Endothelial cell of umbilical vein (primary cell): Measurements from ENCODE around the gene ST8SIA6. TPM values are rescaled to one million over a fixed set of nuclear protein-coding genes. Genes with fewer than 3 reads are reported as not detected.

Source experiments
- BruUV-seq: library from RNA; stranded (reverse); fragments of 400-500 nt; replicated peaks from 2 replicates; lab custom pipeline; 2021; lab: Mats Ljungman, UMichigan
- CTCF ChIA-PET: fragments of 300-600, 350-600 bp; sonication (Branson Sonifier 250); formaldehyde crosslinking; loops from one replicate; lab custom pipeline; 2021; ENCODE audit warnings: antibody characterized with exemption, inconsistent platforms; lab: Charles Lee
- POLR2A ChIA-PET: fragments of 300-600, 350-600 bp; sonication (Branson Sonifier 250); formaldehyde crosslinking; loops from one replicate; lab custom pipeline; 2021; ENCODE audit warnings: antibody characterized with exemption, inconsistent platforms; lab: Charles Lee
- DNase-seq: peaks from one replicate; pipeline ENCODE4 v3.0.0-alpha.2; 2011; ENCODE audit warnings: low read depth, low spot score
- FAIRE-seq: peaks from 2 replicates; lab custom pipeline; 2011; peaks lifted over from hg19 to GRCh38; lab: Jason Lieb, UNC
- H2AFZ ChIP-seq: 2 replicates; pipeline ENCODE4 v1.6.0; 2012; ENCODE audit warnings: low read depth, low read length, control low read depth, inconsistent platforms
- H3K27ac ChIP-seq: 2 replicates; pipeline ENCODE4 v1.5.1; 2011; ENCODE audit warnings: low read depth, mild to moderate bottlenecking, control low read depth, low read length, moderate library complexity; ENCODE audit not compliant: insufficient read depth
- H3K27me3 ChIP-seq, 2 experiments: 2 replicates each; pipeline versions ENCODE4 v1.6.0 to v1.6.1; 2011; ENCODE audit warnings: low read length in 2 of 2, mixed read lengths in 1 of 2; ENCODE audit not compliant: control insufficient read depth in 2 of 2, insufficient read depth in 2 of 2
- H3K36me3 ChIP-seq, 2 experiments: 2 replicates in 1 of 2; 3 replicates in 1 of 2; pipeline ENCODE4 v1.5.1; 2011; ENCODE audit warnings: low read length in 2 of 2, mild to moderate bottlenecking in 1 of 2, moderate library complexity in 1 of 2; ENCODE audit not compliant: control insufficient read depth in 2 of 2, insufficient read depth in 2 of 2; ENCODE audit errors: extremely low read depth in 1 of 2
- H3K4me1 ChIP-seq: 3 replicates; pipeline ENCODE4 v1.5.1; 2011; ENCODE audit warnings: mild to moderate bottlenecking, low read length; ENCODE audit not compliant: control insufficient read depth, insufficient read depth; ENCODE audit errors: extremely low read depth
- H3K4me2 ChIP-seq: 2 replicates; pipeline ENCODE4 v1.6.1; 2011; ENCODE audit warnings: low read length, control low read depth, mixed read lengths; ENCODE audit not compliant: insufficient read depth
- H3K4me3 ChIP-seq, 3 experiments: fragments of 200-600 bp in 1 of 3; sonication (generic), shearing (Covaris generic) in 1 of 3; replicated peaks in 1 of 3; 2 replicates each; pipeline ENCODE4 v1.5.1; 2011 to 2016; ENCODE audit warnings: control low read depth in 3 of 3, low read length in 3 of 3, mild to moderate bottlenecking in 2 of 3, inconsistent platforms in 1 of 3, low read depth in 1 of 3, moderate library complexity in 1 of 3; ENCODE audit not compliant: insufficient read depth in 1 of 3
- H3K79me2 ChIP-seq: 2 replicates; pipeline ENCODE4 v1.6.0; 2012; ENCODE audit warnings: low read length, inconsistent platforms; ENCODE audit not compliant: control insufficient read depth, insufficient read depth
- H3K9ac ChIP-seq: replicated peaks from 2 replicates; pipeline ENCODE3; 2011; ENCODE audit warnings: low read length, control low read depth; ENCODE audit not compliant: insufficient read depth; ENCODE audit errors: extremely low read depth
- H3K9me1 ChIP-seq: replicated peaks from 3 replicates; pipeline ENCODE4 v1.6.0; 2011; ENCODE audit warnings: mild to moderate bottlenecking, low read length; ENCODE audit not compliant: control insufficient read depth, insufficient read depth; ENCODE audit errors: extremely low read depth
- H3K9me3 ChIP-seq: replicated peaks from 2 replicates; pipeline ENCODE4 v1.5.1; 2012; ENCODE audit warnings: low read length, inconsistent platforms; ENCODE audit not compliant: control insufficient read depth, insufficient read depth
- H4K20me1 ChIP-seq: replicated peaks from 2 replicates; pipeline ENCODE3; 2011; ENCODE audit warnings: mild to moderate bottlenecking, low read length; ENCODE audit not compliant: control insufficient read depth, insufficient read depth; ENCODE audit errors: extremely low read depth
- FOS ChIP-seq: IDR thresholded peaks from 2 replicates; pipeline ENCODE4 v1.6.1; 2011; ENCODE audit warnings: mild to moderate bottlenecking, low read length, moderate library complexity, borderline replicate concordance; ENCODE audit not compliant: insufficient read depth
- GATA2 ChIP-seq: IDR thresholded peaks from 2 replicates; pipeline ENCODE4 v1.7.0; 2011; ENCODE audit warnings: low read depth, mild to moderate bottlenecking, moderate library complexity, mixed read lengths, low read length; ENCODE audit not compliant: insufficient read length, insufficient read depth
- MYC ChIP-seq: IDR thresholded peaks from one replicate; pipeline ENCODE4 v1.6.1; 2011; ENCODE audit warnings: mild to moderate bottlenecking, low read depth, low read length
- POLR2A ChIP-seq: IDR thresholded peaks from 2 replicates; pipeline ENCODE4 v1.6.1; 2012; ENCODE audit warnings: low read depth, mild to moderate bottlenecking, control low read depth, low read length
- POLR2AphosphoS5 ChIP-seq: IDR thresholded peaks from 2 replicates; pipeline ENCODE4 v1.6.1; 2012; ENCODE audit warnings: low read depth, mild to moderate bottlenecking, control low read depth, low read length, moderate library complexity; ENCODE audit not compliant: insufficient read depth
- dilution Hi-C: fragments of 300-500 bp; cut with MboI; formaldehyde crosslinking; loops from one replicate; pipeline ENCODE4 v1.15.0; 2019; ENCODE audit warnings: low sequenced_read_pairs; ENCODE audit not compliant: extremely low pct_ligation_motif_present
- intact Hi-C: fragments of 100-400 bp; cut with micrococcal nuclease; formaldehyde crosslinking; loops from one replicate; pipeline ENCODE4 v1.10.0; 2022
- polyA plus RNA-seq, 4 experiments: library from polyadenylated mRNA; depleted of rRNA in 3 of 4; stranded (reverse) in 3 of 4; unstranded in 1 of 4; fragments of >200 nt; gene quantifications; 2 replicates each; pipeline versions ENCODE4 v1.2.1 to v1.2.3, GENCODE V29; 2011 to 2012; ENCODE audit warnings: missing spikeins in 1 of 4
- total RNA-seq: library from RNA; stranded (reverse); gene quantifications from 2 replicates; pipeline ENCODE4 v1.2.3, GENCODE V29; 2021
- TF ChIP-seq, protein P1 (sequence below), 2 donors: IDR thresholded peaks; 1 replicate in 1 of 2; 2 replicates in 1 of 2; pipeline ENCODE4 v1.5.1; 2011; ENCODE audit warnings: low read length in 2 of 2, mild to moderate bottlenecking in 2 of 2, moderate library complexity in 2 of 2, control low read depth in 1 of 2, inconsistent platforms in 1 of 2, low read depth in 1 of 2; ENCODE audit not compliant: insufficient read depth in 1 of 2; ENCODE audit errors: extremely low read depth in 1 of 2
- TF ChIP-seq, protein P2 (sequence below): IDR thresholded peaks from 2 replicates; pipeline ENCODE4 v1.6.1; 2011; ENCODE audit not compliant: insufficient read depth, insufficient read length

The ST8SIA6 gene
- total and polyA plus RNA-seq, 2 donors (not counting 3 experiments of a cell fraction or from before 2014, with no cell fraction given) = 0.40 to 0.51 TPM

DNA sequence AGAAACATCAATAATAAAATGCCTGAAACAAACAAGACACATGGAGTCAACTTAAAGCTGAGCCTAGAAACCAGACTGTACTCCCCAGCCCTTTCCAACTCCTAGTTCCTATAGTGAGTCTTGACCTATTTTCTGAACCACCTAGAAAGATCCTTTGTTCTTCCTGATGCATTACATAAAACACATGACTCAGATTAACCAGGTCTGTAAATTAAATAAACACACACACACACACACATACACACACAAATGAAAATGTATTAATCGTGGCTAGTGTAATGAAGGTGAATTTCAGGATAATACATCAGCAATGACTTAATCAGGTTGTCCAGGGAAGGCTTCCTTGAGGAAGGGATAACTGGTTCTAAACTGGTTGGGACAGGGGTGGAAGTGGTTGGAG is 104.7 kb downstream of the ST8SIA6 start:
- intact Hi-C loops (no loop called here), dilution Hi-C loops (no loop called here)
- FAIRE-seq (no peak), DNase-seq (no peak)
- no peaks in the 10 kb centered on the region for H3K9me1 ChIP-seq
- H3K27ac ChIP-seq = no peak overlapping the region
- H3K4me2 ChIP-seq = no peak overlapping the region
- H3K36me3 ChIP-seq = no peaks in the 10 kb centered on the region
- H3K9ac ChIP-seq = no peak overlapping the region
- no peaks in the 10 kb centered on the region for H4K20me1 ChIP-seq
- POLR2A ChIA-PET = no interaction called here
- H3K4me3 ChIP-seq = no peak overlapping the region
- no TSS peak for BruUV-seq
- no peak overlapping the region for H2AFZ ChIP-seq
- H3K9me3 ChIP-seq = no peaks in the 10 kb centered on the region
- H3K27me3 ChIP-seq = no peaks in the 10 kb centered on the region
- CTCF ChIA-PET = no interaction called here
- no peaks in the 10 kb centered on the region for H3K4me1 ChIP-seq
- TF ChIP-seq FOS = no peak
- TF ChIP-seq MYC = no peak
- TF ChIP-seq POLR2AphosphoS5 = no peak
- TF ChIP-seq, protein P1, sequence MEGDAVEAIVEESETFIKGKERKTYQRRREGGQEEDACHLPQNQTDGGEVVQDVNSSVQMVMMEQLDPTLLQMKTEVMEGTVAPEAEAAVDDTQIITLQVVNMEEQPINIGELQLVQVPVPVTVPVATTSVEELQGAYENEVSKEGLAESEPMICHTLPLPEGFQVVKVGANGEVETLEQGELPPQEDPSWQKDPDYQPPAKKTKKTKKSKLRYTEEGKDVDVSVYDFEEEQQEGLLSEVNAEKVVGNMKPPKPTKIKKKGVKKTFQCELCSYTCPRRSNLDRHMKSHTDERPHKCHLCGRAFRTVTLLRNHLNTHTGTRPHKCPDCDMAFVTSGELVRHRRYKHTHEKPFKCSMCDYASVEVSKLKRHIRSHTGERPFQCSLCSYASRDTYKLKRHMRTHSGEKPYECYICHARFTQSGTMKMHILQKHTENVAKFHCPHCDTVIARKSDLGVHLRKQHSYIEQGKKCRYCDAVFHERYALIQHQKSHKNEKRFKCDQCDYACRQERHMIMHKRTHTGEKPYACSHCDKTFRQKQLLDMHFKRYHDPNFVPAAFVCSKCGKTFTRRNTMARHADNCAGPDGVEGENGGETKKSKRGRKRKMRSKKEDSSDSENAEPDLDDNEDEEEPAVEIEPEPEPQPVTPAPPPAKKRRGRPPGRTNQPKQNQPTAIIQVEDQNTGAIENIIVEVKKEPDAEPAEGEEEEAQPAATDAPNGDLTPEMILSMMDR (IDR thresholded peaks at IDR 0.05; ENCODE audit: extremely low read depth in 1 of 2, insufficient read depth in 1 of 2, low read depth in 1 of 2, low read length in 2 of 2) = no peak
- no peak for TF ChIP-seq POLR2A
- TF ChIP-seq, protein P2, sequence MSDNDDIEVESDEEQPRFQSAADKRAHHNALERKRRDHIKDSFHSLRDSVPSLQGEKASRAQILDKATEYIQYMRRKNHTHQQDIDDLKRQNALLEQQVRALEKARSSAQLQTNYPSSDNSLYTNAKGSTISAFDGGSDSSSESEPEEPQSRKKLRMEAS = no peak
- no peak for TF ChIP-seq GATA2
- H3K79me2 ChIP-seq = no peaks in the 10 kb centered on the region
